GM19328 (cell line): ENCODE measurements around the gene CFAP410.

Experiments
- ATAC-seq: cut with Tn5 transposase; IDR thresholded peaks from one replicate; pipeline ENCODE4 v1.9.1; 2021; ENCODE audit warnings: mild to moderate bottlenecking, moderate library complexity; ENCODE audit not compliant: unreplicated experiment

The CFAP410 gene

GRCh38 chr21:44300262-44300959 lies 38.8 kb downstream of the CFAP410 start:
- ATAC-seq: peak; percentile 38

GRCh38 chr21:44299458-44300261 lies 39.5 kb downstream of the CFAP410 start, which contains the start of gene PFKL:
Gene PFKL (plus strand): TSS chr21:44300053. CDS start chr21:44300106, 53 bp downstream.
- ATAC-seq: peak; percentile 47

- ATAC-seq: peak; percentile 2
These were observed 40.1 kb downstream of the CFAP410 start for GRCh38 chr21:44299085-44299457.

- no peak for ATAC-seq
These were observed 40.9 kb downstream of the CFAP410 start for GRCh38 chr21:44298301-44298700.

GRCh38 chr21:44297525-44298290 lies 41.5 kb downstream of the CFAP410 start:
- ATAC-seq: no peak

GRCh38 chr21:44296916-44297315 lies 42.3 kb downstream of the CFAP410 start:
- no peak for ATAC-seq

GRCh38 chr21:44296103-44296519 lies 43.1 kb downstream of the CFAP410 start:
- ATAC-seq: no peak

- no peak for ATAC-seq
These were observed 43.5 kb downstream of the CFAP410 start for GRCh38 chr21:44295646-44296045.

GRCh38 chr21:44295163-44295573 lies 44.0 kb downstream of the CFAP410 start:
- no peak for ATAC-seq

GRCh38 chr21:44294391-44295162 lies 44.6 kb downstream of the CFAP410 start:
- ATAC-seq: no peak

- no peak for ATAC-seq
These were observed 45.5 kb downstream of the CFAP410 start for GRCh38 chr21:44293551-44294231.

- ATAC-seq: no peak
These were observed 46.4 kb downstream of the CFAP410 start for GRCh38 chr21:44292812-44293195.

GRCh38 chr21:44291936-44292811 lies 47.0 kb downstream of the CFAP410 start:
- no peak for ATAC-seq

- ATAC-seq: no peak
These were observed 47.9 kb downstream of the CFAP410 start for GRCh38 chr21:44291078-44291935.

GRCh38 chr21:44290327-44291077 lies 48.7 kb downstream of the CFAP410 start:
- ATAC-seq: no peak

GRCh38 chr21:44289381-44290010 lies 49.7 kb downstream of the CFAP410 start:
- no peak for ATAC-seq
